HCT116 (cell line): ENCODE measurements around the gene RPL37A.

Experiments
- CTCF ChIP-seq, 3 experiments: fragments of 200-600 bp in 1 of 3; sonication (generic) in 1 of 3; IDR thresholded peaks in 2 of 3; conservative IDR thresholded peaks in 1 of 3; 2 replicates each; pipeline ENCODE4 v1.5.1; 2012 to 2017; ENCODE audit warnings: low read depth in 2 of 3, low read length in 2 of 3, antibody characterized with exemption in 1 of 3, borderline replicate concordance in 1 of 3, control low read depth in 1 of 3, mild to moderate bottlenecking in 1 of 3, mixed read lengths in 1 of 3, mixed run types in 1 of 3, moderate library complexity in 1 of 3; ENCODE audit not compliant: insufficient read depth in 1 of 3
- EZH2 ChIP-seq: fragments of 200-600 bp; sonication (generic); IDR thresholded peaks from 2 replicates; pipeline ENCODE4 v1.6.1; 2017; ENCODE audit warnings: antibody characterized with exemption, mixed run types
- EZH2phosphoT487 ChIP-seq: fragments of 200-600 bp; IDR thresholded peaks from 2 replicates; pipeline ENCODE4 v1.6.1; 2018; ENCODE audit warnings: antibody characterized with exemption, borderline replicate concordance

DNA sequence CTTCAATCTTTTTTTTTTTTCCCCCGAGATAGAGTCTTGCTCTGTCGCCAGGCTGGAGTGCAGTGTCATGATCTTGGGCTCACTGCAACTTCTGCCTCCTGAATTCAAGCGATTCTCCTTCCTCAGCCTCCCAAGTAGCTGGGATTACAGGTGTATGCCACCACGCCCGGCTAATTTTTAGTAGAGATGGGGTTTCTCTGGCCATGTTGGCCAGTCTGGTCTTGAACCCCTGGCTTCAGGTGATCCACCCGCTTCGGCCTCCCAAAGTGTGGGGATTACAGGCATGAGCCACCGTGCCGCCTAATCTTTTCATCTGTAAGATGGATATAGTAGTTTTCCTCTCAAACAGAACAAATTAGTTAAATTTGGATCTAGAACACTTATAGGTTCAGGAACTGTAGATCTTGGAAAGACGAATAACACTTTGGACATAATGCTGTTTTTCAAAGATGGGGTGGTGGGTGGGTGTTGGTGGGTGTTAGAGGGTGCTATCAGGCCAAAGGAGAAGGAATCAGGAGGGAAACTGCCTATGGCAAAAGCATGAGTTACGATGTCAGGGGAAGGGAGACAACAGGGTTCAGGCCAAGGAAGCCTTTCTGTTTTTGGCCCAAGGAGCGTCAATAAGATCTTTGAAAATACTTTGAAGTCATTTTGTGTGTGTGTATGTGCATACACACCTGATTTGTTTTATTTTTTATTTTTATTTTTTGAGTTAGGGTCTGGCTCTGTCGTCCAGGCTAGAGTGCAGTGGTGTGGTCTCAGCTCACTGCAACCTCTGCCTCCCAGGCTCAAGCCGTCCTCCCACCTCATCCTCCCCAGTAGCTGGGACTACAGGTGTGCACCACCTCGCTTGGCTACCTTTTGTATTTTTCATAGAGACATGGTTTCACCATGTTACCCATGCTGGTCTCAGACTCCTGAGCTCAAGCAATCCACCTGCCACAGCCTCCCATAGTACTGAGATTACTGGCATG, 6.8 kb downstream of the RPL37A start:
- TF ChIP-seq CTCF (IDR thresholded peaks at IDR 0.05 in 2 of 3, conservative IDR thresholded peaks at IDR 0.05 in 1 of 3; ENCODE audit: borderline replicate concordance in 1 of 3, insufficient read depth in 1 of 3, low read depth in 2 of 3, low read length in 2 of 3): no peak
- no peak for TF ChIP-seq EZH2phosphoT487
- no peak for TF ChIP-seq EZH2
